A673 (cell line): ENCODE data around the gene GDA. TPM values are rescaled to one million over a fixed set of nuclear protein-coding genes. Genes with fewer than 3 reads are reported as not detected.
A peak's percentile ranks its signal among the peaks of the same experiment; 100 is the strongest.
"Not testable (repeated sequence)": the region's sequence is repeated elsewhere in the genome, so short reads cannot be mapped to it uniquely, and the experiment has no call there.

Experiments used
- BruUV-seq: library from RNA; stranded (reverse); fragments of 400-500 nt; replicated peaks from 2 replicates; lab custom pipeline; 2021; lab: Mats Ljungman, UMichigan
- CTCF ChIA-PET: fragments of 300-600 bp; sonication (Branson Sonifier 250); formaldehyde crosslinking; loops from one replicate; lab custom pipeline; 2022; ENCODE audit warnings: antibody characterized with exemption; lab: Charles Lee
- POLR2A ChIA-PET: fragments of 300-600 bp; sonication (Branson Sonifier 250); formaldehyde crosslinking; loops from one replicate; lab custom pipeline; 2022; ENCODE audit warnings: antibody characterized with exemption; ENCODE audit not compliant: low non-redundant PET; lab: Charles Lee
- DNase-seq: peaks from one replicate; pipeline ENCODE4 v3.0.0-alpha.2; 2015; ENCODE audit warnings: low spot score
- H3K27ac ChIP-seq: fragments of 200-600 bp; sonication (generic); 2 replicates; pipeline ENCODE4 v1.5.1; 2016; ENCODE audit warnings: mixed run types, low read depth, mild to moderate bottlenecking, mixed read lengths, antibody characterized with exemption, low read length; ENCODE audit not compliant: poor library complexity, severe bottlenecking
- H3K27me3 ChIP-seq: fragments of 200-600 bp; sonication (generic); replicated peaks from 2 replicates; pipeline ENCODE4 v1.6.1; 2017; ENCODE audit warnings: mixed run types, low read depth, mild to moderate bottlenecking, mixed read lengths, antibody characterized with exemption, low read length; ENCODE audit not compliant: insufficient read depth, poor library complexity
- H3K36me3 ChIP-seq: fragments of 200-600 bp; sonication (generic); 2 replicates; pipeline ENCODE4 v1.6.1; 2016; ENCODE audit warnings: mixed run types, mild to moderate bottlenecking, mixed read lengths, antibody characterized with exemption, low read length; ENCODE audit not compliant: insufficient read depth, poor library complexity, severe bottlenecking
- H3K4me1 ChIP-seq: fragments of 200-600 bp; sonication (generic); 2 replicates; pipeline ENCODE4 v1.6.1; 2017; ENCODE audit warnings: mixed run types, mild to moderate bottlenecking, mixed read lengths, antibody characterized with exemption, low read length; ENCODE audit not compliant: insufficient read depth, poor library complexity, severe bottlenecking
- H3K4me3 ChIP-seq: fragments of 200-600 bp; sonication (generic); 2 replicates; pipeline ENCODE4 v1.5.1; 2016; ENCODE audit warnings: low read depth, mixed run types, mild to moderate bottlenecking, mixed read lengths, low read length; ENCODE audit not compliant: poor library complexity, severe bottlenecking
- H3K9me3 ChIP-seq: fragments of 200-600 bp; sonication (generic); 2 replicates; pipeline ENCODE4 v1.6.1; 2016; ENCODE audit warnings: mixed run types, low read depth, mild to moderate bottlenecking, mixed read lengths, antibody characterized with exemption, low read length; ENCODE audit not compliant: poor library complexity, severe bottlenecking
- CTCF ChIP-seq: fragments of 300-800, 200-600 bp; sonication (generic); conservative IDR thresholded peaks from 2 replicates; pipeline ENCODE4 v1.5.1; 2017; ENCODE audit warnings: low read depth, mild to moderate bottlenecking, antibody characterized with exemption, low read length, moderate library complexity, mixed read lengths
- EZH2 ChIP-seq: fragments of 200-600 bp; sonication (generic); IDR thresholded peaks from 2 replicates; pipeline ENCODE4 v1.6.1; 2017; ENCODE audit warnings: borderline replicate concordance, low read depth, mild to moderate bottlenecking, mixed read lengths, antibody characterized with exemption, low read length; ENCODE audit not compliant: poor library complexity, severe bottlenecking
- intact Hi-C: fragments of 100-400 bp; cut with micrococcal nuclease; formaldehyde crosslinking; loops from one replicate; pipeline ENCODE4 v1.10.0; 2022; ENCODE audit not compliant: unreplicated experiment
- total RNA-seq: library from RNA; stranded (reverse); gene quantifications from 2 replicates; pipeline ENCODE4 v1.2.3, GENCODE V29; 2021

GDA gene
- total RNA-seq, 1 experiment from 2014 or later, result not detected

GRCh38 chr9:72290311-72290710 lies 141.1 kb downstream of the GDA start:
- Histone ChIP-seq H3K4me1 (peaks cover 8% of the 10 kb centered on the region), H3K36me3 (no peaks in the 10 kb centered on the region), H3K27ac (no peak overlapping the region), H3K9me3 (no peaks in the 10 kb centered on the region), H3K27me3 (no peaks in the 10 kb centered on the region), H3K4me3 (no peak overlapping the region)
- intact Hi-C loops, result no loop called here
- ChIA-PET POLR2A (no interaction called here), CTCF (no interaction called here)
- TF ChIP-seq EZH2 (no peak), CTCF (no peak)
- BruUV-seq, result no TSS peak
- DNase-seq, result no peak

- H3K9me3 ChIP-seq, H3K27ac ChIP-seq, H3K4me1 ChIP-seq, H3K4me3 ChIP-seq, BruUV-seq, POLR2A ChIA-PET, intact Hi-C loops, H3K36me3 ChIP-seq, H3K27me3 ChIP-seq, DNase-seq: not testable (repeated sequence)
- CTCF ChIA-PET, result interaction anchor here (0.6 kb wide), 1 partner anchor 10 kb away, joined by 5 read pairs; no protein-coding TSS in a partner anchor
These were observed 142.3 kb downstream of the GDA start for GRCh38 chr9:72291576-72291975.

- DNase-seq, result peak; percentile 56
- TF ChIP-seq CTCF (peak; percentile 67), EZH2 (no peak)
- H3K27me3 ChIP-seq, result no peaks in the 10 kb centered on the region
- H3K27ac ChIP-seq, result no peak overlapping the region
- BruUV-seq, result no TSS peak
- H3K4me1 ChIP-seq, result peaks cover 8% of the 10 kb centered on the region
- POLR2A ChIA-PET, result no interaction called here
- H3K4me3 ChIP-seq, result no peak overlapping the region
- no peaks in the 10 kb centered on the region for H3K36me3 ChIP-seq
- CTCF ChIA-PET, result interaction anchor here (0.9 kb wide), 1 partner anchor 73 kb away, joined by 3 read pairs; the partner anchor contains the start of gene ZFAND5
- intact Hi-C loops, result no loop called here
- no peaks in the 10 kb centered on the region for H3K9me3 ChIP-seq
These were observed 143.0 kb downstream of the GDA start for GRCh38 chr9:72292256-72292682.
